ENCODE data around the gene METRN.
A peak's percentile ranks its signal among the peaks of the same experiment; 100 is the strongest.

The METRN gene

DNA sequence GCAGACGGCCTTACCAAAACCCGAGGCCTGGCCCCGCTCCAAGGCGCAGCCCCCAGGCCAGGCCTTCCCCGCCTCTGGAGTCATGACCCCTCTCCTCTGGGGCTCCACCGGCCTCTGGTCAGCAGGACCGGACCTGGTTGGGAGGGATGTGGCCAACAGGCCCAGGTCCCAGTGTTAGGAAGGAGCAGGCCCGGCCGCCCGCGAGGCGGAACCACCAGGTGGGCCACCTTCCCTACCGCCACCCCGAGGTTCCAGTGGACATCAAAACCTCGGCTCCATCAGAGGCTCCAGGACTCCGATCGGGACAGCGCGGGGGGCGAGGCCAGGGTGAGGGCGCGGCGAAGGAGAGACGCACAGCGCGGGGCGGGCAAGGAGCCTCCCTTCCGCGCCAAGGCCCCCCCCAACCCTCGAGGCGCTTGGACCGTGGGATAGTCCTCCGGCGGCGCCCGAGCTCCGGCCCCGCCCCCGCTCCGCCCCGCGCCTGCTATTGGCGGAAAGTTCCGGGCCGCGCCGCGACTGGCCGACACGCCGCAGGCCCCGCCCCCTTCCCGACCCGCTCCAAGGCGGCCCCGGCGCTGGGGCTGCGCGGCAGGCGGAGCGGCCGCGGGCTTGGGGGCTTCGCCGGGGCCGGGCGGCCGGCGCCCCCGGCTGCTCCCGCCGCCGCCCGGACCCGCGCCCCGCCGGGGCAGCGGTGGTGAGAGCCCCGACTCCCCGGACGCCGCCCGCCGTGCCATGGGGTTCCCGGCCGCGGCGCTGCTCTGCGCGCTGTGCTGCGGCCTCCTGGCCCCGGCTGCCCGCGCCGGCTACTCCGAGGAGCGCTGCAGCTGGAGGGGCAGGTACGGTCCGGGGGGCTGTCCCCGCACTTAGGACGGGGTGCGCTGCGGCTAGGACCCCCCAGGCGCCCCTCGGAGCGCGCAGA lies at the start of gene METRN:
TSS of gene METRN (plus strand) at position 561 of the 919 bp plus-strand sequence. CDS start at position 733, 172 bp downstream.
- TF ChIP-seq, protein P1, sequence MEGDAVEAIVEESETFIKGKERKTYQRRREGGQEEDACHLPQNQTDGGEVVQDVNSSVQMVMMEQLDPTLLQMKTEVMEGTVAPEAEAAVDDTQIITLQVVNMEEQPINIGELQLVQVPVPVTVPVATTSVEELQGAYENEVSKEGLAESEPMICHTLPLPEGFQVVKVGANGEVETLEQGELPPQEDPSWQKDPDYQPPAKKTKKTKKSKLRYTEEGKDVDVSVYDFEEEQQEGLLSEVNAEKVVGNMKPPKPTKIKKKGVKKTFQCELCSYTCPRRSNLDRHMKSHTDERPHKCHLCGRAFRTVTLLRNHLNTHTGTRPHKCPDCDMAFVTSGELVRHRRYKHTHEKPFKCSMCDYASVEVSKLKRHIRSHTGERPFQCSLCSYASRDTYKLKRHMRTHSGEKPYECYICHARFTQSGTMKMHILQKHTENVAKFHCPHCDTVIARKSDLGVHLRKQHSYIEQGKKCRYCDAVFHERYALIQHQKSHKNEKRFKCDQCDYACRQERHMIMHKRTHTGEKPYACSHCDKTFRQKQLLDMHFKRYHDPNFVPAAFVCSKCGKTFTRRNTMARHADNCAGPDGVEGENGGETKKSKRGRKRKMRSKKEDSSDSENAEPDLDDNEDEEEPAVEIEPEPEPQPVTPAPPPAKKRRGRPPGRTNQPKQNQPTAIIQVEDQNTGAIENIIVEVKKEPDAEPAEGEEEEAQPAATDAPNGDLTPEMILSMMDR (IDR thresholded peaks at IDR 0.05), result no peak

DNA sequence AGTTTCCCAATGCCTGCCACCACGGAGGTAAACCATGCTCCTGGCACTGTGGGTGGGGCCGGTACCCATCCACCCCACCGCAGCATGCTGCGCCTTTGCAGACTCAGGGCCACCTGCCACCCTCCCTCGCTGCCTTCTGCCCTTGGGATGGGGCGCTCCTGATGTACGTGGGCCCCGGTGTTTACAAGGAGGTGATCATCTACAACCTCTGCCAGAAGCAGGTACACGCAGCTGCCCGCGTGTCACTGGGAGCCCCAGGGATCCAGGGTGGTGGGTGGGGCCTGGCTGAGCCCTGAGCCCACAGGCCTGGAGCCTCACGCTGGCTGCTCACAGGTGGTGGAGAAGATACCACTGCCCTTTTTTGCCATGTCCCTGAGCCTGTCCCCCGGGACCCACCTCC lies 48.3 kb upstream of the METRN start:
- TF ChIP-seq, protein P1 (IDR thresholded peaks at IDR 0.05), result no peak

DNA sequence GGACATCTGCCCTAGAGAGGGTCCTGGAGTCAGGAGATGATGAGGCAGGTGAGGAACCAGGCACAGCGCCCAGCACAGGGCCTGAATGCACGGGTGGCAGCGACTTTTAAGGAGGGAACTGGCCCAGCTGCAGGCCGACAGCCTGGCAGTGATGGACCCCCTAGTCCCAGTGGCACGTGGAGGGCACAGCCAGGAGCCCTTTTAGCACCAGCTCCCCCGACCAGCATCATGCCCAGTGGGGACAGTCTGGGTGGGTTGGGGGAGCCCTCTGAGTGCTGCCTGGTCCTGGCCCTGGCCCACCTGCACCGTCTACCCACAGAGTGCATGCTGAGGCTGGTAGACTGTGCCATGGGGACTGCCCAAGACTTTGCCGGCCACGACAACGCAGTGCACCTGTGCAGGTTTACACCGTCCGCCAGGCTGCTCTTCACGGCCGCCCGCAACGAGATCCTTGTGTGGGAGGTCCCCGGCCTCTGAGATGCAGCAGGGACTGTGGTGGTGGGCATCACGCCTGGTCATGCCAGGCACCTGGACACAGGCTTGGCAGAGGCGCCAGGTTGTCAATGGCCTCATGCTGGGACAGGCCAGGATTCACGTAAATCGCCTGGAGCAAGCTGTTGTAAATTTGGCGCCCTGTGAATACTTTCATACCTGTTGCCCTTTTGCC lies 47.7 kb upstream of the METRN start:
- TF ChIP-seq, protein P1 (IDR thresholded peaks at IDR 0.05), result no peak

DNA sequence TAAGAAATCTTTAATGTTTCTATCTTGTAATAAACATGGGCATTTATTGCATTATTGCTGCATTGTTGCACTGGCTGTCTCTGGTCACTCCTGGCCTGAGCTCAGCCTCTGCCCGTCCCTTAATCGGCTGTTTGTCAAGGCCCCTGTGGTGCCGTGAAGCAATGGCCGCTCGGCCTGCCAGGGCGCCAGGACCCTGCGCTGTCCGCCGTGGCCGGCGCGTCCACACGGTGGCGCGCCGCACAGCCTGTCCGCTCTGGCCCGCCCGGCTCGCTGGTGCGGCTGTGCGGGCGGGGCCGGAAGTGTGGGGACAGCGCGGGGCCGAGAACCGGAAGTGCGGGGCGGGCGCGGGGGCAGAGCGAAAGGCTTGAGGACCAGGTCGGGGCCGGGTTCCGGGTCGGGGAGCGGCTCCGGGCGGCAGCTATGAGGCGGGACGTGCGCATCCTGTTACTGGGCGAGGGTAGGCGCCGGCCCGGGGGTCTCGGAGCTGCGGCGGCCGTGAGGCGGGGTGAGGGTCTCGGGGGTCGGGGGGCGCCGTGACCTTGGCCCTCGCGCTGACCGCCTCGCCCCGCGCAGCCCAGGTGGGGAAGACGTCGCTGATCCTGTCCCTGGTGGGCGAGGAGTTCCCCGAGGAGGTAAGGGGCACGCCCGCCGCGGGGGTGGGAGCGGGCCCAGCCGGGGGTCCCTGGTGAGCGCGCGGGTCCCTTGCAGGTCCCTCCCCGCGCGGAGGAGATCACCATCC lies 47.0 kb upstream of the METRN start, which contains the start of gene RHOT2:
TSS of gene RHOT2 (plus strand) at position 353 of the 739 bp plus-strand sequence. CDS start at position 421, 68 bp downstream.
- TF ChIP-seq, protein P1 (IDR thresholded peaks at IDR 0.05), result peak; percentile 99

GRCh38 chr16:668519-669171 lies 46.3 kb upstream of the METRN start:
- TF ChIP-seq, protein P1 (IDR thresholded peaks at IDR 0.05), result no peak

GRCh38 chr16:669666-670065 lies 45.3 kb upstream of the METRN start:
- TF ChIP-seq, protein P1 (IDR thresholded peaks at IDR 0.05), result no peak

Measured in LNCAP (cell line).